HG03571 (cell line): Measurements from ENCODE around the gene PLD5.

Experiments
- ATAC-seq: cut with Tn5 transposase; IDR thresholded peaks from one replicate; pipeline ENCODE4 v1.9.1; 2021; ENCODE audit not compliant: unreplicated experiment

PLD5 gene

GRCh38 chr1:242524571-242525359 lies at the start of gene PLD5:
TSS of gene PLD5 (minus strand) at chr1:242524697.
- no peak for ATAC-seq

- ATAC-seq = no peak
These were observed 45.4 kb upstream of the PLD5 start for GRCh38 chr1:242569867-242570266.

- ATAC-seq = no peak
These were observed 44.2 kb upstream of the PLD5 start for GRCh38 chr1:242568666-242569065.

GRCh38 chr1:242567596-242567995 lies 43.1 kb upstream of the PLD5 start:
- ATAC-seq = no peak

- ATAC-seq = no peak
These were observed 32.3 kb upstream of the PLD5 start for GRCh38 chr1:242556759-242557158.

- ATAC-seq = no peak
These were observed 31.8 kb upstream of the PLD5 start for GRCh38 chr1:242556276-242556675.

GRCh38 chr1:242554577-242554976 lies 30.1 kb upstream of the PLD5 start:
- no peak for ATAC-seq

GRCh38 chr1:242546849-242547729 lies 22.6 kb upstream of the PLD5 start:
- no peak for ATAC-seq

- no peak for ATAC-seq
These were observed 21.9 kb upstream of the PLD5 start for GRCh38 chr1:242546441-242546840.

GRCh38 chr1:242544071-242544470 lies 19.6 kb upstream of the PLD5 start:
- no peak for ATAC-seq

- no peak for ATAC-seq
These were observed 17.8 kb upstream of the PLD5 start for GRCh38 chr1:242542271-242542670.

GRCh38 chr1:242535986-242536385 lies 11.5 kb upstream of the PLD5 start:
- ATAC-seq = no peak

GRCh38 chr1:242534753-242535152 lies 10.3 kb upstream of the PLD5 start:
- no peak for ATAC-seq

- no peak for ATAC-seq
These were observed 6.3 kb upstream of the PLD5 start for GRCh38 chr1:242530761-242531160.

- ATAC-seq = no peak
These were observed 1.3 kb upstream of the PLD5 start for GRCh38 chr1:242525769-242526168.

- no peak for ATAC-seq
These were observed 844 bp upstream of the PLD5 start for GRCh38 chr1:242525360-242525722.

- no peak for ATAC-seq
These were observed 552 bp downstream of the PLD5 start for GRCh38 chr1:242523719-242524570.

- ATAC-seq = no peak
These were observed 1.3 kb downstream of the PLD5 start for GRCh38 chr1:242522996-242523718.

- ATAC-seq = no peak
These were observed 2.1 kb downstream of the PLD5 start for GRCh38 chr1:242522304-242522945.

- ATAC-seq = no peak
These were observed 8.9 kb downstream of the PLD5 start for GRCh38 chr1:242515555-242515954.
